GM19397 (cell line): ENCODE results near the gene ZNF513.
"Not testable (repeated sequence)": the region's sequence is repeated elsewhere in the genome, so short reads cannot be mapped to it uniquely, and the experiment has no call there.

Source experiments
- ATAC-seq: cut with Tn5 transposase; IDR thresholded peaks from one replicate; pipeline ENCODE4 v1.9.1; 2021; ENCODE audit warnings: mild to moderate bottlenecking, moderate library complexity; ENCODE audit not compliant: unreplicated experiment

Gene ZNF513

GRCh38 chr2:27380626-27381545 lies at the start of gene ZNF513:
TSS of gene ZNF513 (minus strand) at chr2:27380734. CDS start at chr2:27380526, 208 bp downstream.
- peak; percentile 86 for ATAC-seq

- peak; percentile 77 for ATAC-seq
Observed at GRCh38 chr2:27428978-27429541, 48.5 kb upstream of the ZNF513 start.

GRCh38 chr2:27428213-27428977 lies 47.9 kb upstream of the ZNF513 start, which contains the start of gene NRBP1:
TSS of gene NRBP1 (plus strand) at chr2:27428631. CDS start at chr2:27433274, 4,643 bp downstream.
- ATAC-seq, result peak; percentile 88

- ATAC-seq, result no peak
Observed at GRCh38 chr2:27427863-27428212, 47.3 kb upstream of the ZNF513 start.

GRCh38 chr2:27425039-27425438 lies 44.5 kb upstream of the ZNF513 start:
- ATAC-seq, result not testable (repeated sequence)

- ATAC-seq, result no peak
Observed at GRCh38 chr2:27422958-27423357, 42.4 kb upstream of the ZNF513 start.

- ATAC-seq, result no peak
Observed at GRCh38 chr2:27421660-27422250, 41.2 kb upstream of the ZNF513 start.

- no peak for ATAC-seq
Observed at GRCh38 chr2:27420996-27421395, 40.5 kb upstream of the ZNF513 start.

- no peak for ATAC-seq
Observed at GRCh38 chr2:27416151-27416550, 35.6 kb upstream of the ZNF513 start.

- ATAC-seq, result no peak
Observed at GRCh38 chr2:27412419-27413152, 32.1 kb upstream of the ZNF513 start.

GRCh38 chr2:27409321-27410073 lies 29.0 kb upstream of the ZNF513 start, which contains the start of gene PPM1G:
TSS of gene PPM1G (minus strand) at chr2:27409591. CDS start at chr2:27409422, 169 bp downstream.
- peak; percentile 97 for ATAC-seq

GRCh38 chr2:27408601-27409320 lies 28.2 kb upstream of the ZNF513 start:
- peak; percentile 15 for ATAC-seq

- no peak for ATAC-seq
Observed at GRCh38 chr2:27407798-27408491, 27.4 kb upstream of the ZNF513 start.

GRCh38 chr2:27400348-27401135 lies 20.0 kb upstream of the ZNF513 start:
- ATAC-seq, result no peak

- no peak for ATAC-seq
Observed at GRCh38 chr2:27398962-27399361, 18.4 kb upstream of the ZNF513 start.

GRCh38 chr2:27393225-27393624 lies 12.7 kb upstream of the ZNF513 start:
- no peak for ATAC-seq
